ENCODE data around the gene CFAP57.
A peak's percentile ranks its signal among the peaks of the same experiment; 100 is the strongest.

The CFAP57 gene

DNA sequence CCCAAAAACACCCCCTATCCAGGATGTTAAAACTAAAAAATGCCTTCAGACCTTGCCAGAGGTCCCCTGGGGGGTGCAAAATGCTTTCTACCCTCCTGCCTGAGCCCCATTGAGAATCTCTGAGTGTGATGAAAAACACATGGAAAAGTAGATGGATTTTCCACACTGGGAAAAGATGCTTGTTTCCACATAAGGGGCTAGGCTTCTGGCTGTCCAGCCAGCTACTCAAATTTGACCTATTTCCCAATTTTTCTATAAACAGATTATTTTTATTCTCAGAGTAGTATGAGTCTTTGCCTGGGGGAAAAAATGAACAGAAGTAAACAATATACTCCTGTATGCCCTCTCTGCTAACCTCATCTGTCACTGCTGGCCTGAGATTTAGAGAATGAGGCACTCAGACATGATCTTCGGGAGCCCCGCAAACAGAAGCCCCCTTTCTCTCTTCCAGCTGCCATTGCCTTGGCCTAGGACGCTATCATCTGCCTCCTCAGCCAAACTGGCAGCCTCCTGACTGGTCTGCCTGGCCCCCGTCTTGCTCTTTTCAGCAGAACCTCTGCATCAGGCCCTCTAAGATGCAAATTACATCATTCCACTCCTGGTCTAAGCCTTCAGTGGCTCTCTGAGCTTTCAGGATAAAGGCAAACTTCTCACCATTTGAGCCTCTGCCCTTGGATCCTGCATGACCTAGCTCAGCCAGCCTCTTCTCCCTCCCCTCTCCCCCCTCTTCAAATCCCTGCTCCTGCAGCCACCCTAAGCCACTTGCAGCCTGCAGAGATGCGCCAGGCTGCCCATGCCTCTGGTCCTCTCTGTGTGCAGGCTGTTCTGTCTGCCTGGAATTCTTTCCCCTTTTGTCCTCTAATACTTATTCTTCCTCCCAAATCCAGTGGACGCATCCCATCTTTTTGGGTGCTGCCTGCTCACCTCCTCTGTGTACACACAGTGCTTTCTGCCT lies 58.0 kb downstream of the CFAP57 start:
- no peak for DNase-seq

GRCh38 chr1:43232074-43232473 lies 59.9 kb downstream of the CFAP57 start:
- DNase-seq = peak; percentile 67

DNA sequence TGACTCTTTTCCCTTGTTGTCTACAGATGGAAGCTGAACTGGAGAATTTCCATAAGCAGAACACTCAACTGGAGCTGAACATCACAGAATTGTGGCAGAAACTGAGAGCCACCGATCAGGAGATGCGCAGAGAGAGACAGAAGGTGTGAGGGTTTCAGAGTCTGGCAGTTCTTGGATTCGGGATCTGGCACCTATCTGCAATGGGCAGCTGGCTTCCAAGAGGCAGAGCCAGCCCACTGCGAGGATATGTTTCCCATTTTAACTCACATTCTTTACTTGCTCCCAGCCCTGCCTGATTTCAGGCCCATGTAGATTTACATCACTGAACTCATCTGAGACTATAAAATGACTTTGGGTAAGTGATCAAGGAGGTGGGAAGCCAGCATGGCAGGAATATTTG lies 60.4 kb downstream of the CFAP57 start:
- peak; percentile 9 for DNase-seq

DNA sequence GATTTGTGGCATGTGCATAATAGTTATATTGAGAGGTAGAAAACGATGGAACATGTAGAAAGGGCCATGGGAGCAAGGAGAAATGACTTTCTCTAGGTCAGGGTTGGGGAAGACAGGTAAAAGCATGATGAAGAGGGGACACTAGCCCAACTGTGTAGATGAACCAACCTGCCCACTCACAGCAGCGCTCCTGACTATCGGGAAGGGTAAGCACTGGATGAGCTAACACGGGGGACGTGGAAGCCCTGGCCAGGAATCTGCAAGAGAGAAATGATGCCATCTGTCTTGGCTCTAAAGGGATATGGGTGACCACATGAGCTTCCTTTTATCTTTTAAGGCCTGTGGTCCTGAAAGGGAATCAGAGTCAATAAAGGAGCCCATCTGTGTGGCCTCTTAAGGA lies 61.5 kb downstream of the CFAP57 start:
- DNase-seq = no peak

- no peak for DNase-seq
Observed at GRCh38 chr1:43234267-43234666, 62.1 kb downstream of the CFAP57 start.

- no peak for DNase-seq
Observed at GRCh38 chr1:43235040-43235439, 62.9 kb downstream of the CFAP57 start.

- DNase-seq = no peak
Observed at GRCh38 chr1:43235451-43236121, 63.5 kb downstream of the CFAP57 start.

DNA sequence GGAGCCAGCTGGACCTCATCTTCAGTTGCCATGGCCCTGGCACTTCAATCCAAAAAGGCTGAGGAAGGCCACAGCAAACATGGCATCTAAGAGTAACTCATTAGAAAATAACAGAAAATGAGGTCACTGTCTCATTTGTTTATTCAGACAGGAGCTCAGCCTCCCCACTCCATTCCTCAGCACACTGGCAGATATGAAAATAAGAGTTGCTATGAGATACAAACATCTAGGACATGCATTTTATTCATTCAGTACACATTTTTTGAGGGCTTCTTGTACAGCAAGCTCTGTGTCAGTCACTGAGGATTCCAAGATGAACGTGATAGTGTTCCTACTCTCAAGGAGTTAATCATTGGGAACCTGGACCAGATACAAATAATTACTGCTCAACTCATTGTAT lies 65.0 kb downstream of the CFAP57 start:
- DNase-seq = no peak

GRCh38 chr1:43238085-43238484 lies 66.0 kb downstream of the CFAP57 start:
- DNase-seq = peak; percentile 44

GRCh38 chr1:43238991-43239469 lies 66.9 kb downstream of the CFAP57 start:
- DNase-seq = no peak

DNA sequence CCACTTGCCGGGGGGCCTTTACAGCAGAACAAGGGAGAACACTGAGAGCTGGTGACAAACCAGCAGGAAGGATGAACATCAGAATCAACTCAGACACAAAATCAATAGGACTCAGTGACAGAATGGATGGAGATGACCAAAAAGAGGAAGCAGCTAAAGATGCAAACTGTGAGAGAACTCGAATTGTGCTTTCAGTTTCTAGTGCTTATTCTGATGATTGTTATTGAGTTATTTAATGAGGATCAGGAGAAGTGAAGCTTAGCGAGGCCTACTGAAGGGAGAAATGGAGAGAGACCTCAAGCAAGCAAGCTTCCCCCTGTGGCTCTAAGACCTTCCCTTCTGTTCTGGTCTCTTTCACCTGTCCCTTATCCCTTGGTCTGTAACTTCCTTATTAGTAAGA lies 67.4 kb downstream of the CFAP57 start:
- DNase-seq = no peak

DNA sequence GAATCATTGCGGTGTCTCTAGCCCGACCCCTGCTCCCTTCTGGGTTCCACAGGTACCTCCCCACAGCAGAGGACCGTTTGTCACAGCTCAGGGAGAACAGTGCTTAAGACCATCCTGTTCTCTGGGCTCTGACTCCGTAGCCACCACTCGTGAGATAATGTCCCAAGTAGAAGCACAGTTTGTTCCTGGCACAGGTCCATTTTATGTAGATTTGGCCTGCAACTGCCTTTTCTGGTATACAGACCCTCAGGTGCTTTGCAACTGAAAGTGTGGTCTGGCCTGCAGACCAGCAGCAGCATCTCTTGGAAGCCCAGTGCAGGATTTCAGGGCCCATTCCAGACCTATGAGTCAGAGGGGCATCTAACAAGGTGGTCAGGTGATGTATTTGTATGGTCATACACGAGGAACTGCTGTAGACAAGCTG lies 69.3 kb downstream of the CFAP57 start:
- DNase-seq = peak; percentile 22

- DNase-seq = no peak
Observed at GRCh38 chr1:43243299-43243698, 71.2 kb downstream of the CFAP57 start.

- no peak for DNase-seq
Observed at GRCh38 chr1:43246466-43247213, 74.5 kb downstream of the CFAP57 start.

DNA sequence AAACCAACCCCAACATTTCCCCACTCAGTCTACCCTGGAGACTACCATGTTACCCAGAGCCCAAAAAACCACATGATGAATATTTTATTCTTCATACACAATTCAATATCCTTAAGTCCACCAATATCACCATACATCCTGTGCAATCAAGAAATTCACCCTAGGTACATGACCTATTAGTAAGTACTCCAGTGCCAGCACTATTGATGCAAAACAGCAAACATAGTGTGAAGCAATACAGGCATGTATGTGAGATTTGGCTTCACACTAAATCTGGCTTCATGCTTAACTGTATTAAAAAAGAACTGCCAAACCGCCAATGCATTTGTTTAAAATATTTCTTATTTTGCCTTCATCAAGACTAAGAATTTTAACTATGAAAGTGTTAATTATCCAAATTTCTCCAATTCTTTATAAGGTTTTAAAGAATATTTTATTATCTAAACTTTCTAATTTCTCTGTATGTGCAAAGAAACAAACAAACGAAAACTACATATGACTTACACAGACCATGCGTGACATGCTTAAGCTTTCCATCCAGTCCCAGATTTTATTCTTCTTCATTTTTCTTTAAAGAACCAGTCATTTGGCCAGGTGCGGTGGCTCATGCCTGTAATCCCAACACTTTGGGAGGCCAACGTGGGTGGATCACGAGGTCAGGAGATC lies 75.3 kb downstream of the CFAP57 start:
- no peak for DNase-seq

- no peak for DNase-seq
Observed at GRCh38 chr1:43250351-43250761, 78.2 kb downstream of the CFAP57 start.

DNA sequence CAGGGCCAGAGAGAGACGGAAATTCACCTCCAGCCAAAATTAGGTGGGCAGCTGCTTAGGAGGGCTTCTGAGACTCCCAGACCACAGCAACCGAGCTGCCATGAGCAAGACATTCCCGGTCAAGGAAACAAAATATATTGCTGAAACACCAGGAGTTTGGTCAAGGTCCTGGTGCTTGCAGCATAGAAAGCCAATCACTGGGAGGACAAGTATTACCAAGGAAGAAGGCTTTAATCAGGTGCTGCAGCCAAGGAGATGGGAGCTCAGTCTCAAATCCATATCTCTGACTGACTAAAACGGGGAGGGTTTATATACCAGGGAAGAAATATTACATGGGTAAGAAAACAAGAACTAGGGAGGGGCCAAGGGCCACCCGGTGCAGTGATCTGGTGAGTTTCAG lies 78.9 kb downstream of the CFAP57 start:
- DNase-seq = no peak

- DNase-seq = no peak
Observed at GRCh38 chr1:43252225-43252624, 80.1 kb downstream of the CFAP57 start.

- no peak for DNase-seq
Observed at GRCh38 chr1:43253173-43253572, 81.0 kb downstream of the CFAP57 start.

GRCh38 chr1:43253876-43254275 lies 81.7 kb downstream of the CFAP57 start:
- DNase-seq = no peak

DNA sequence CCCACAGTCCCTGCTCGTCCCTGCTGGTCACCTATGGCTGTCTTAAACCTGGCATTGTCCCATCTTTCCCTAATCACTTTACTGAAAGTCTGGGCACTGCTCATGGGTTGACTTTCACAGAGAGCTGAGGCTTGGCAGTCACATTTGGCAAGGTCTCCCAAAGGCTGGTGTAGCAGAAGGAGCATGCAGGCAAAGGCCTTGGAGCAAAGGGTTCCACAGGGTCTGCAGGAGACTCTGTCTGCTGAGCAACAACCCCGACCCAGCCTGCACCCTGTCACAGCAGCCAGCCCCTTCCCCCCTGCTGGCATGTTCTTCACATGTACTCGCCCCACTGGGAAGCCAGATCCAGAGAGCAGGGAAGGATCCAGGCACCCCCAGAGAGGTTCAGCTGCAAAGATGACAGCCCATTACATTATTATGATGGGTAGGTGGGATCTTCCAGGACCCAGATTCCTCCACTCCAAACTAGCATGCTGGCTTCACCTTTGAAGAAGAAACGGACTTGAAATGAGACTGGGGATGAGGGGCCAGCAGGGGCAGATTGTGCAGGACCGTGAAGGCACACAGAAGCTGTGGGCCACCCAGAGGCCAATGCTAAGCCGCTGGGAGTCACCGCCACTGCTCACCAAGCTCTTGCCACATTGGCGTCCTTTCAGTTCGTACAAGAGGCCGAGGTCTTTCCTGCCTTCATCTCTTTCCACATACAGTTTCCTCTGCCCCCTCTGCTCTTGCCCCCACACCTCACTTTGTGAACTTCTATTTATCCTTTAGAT lies 83.5 kb downstream of the CFAP57 start:
- DNase-seq = no peak
